Right cardiac atrium (tissue), 5 donors: ENCODE results near the gene KCNA3. TPM values are rescaled to one million over a fixed set of nuclear protein-coding genes. Genes with fewer than 3 reads are reported as not detected.

Source experiments
- ATAC-seq, 2 donors: fragments of 200-7000 bp; cut with Tn5 transposase; one replicate each; pipeline versions ENCODE4 v1.8.0 to v1.9.1; 2020; ENCODE audit warnings: moderate library complexity in 2 of 2, mild to moderate bottlenecking in 1 of 2
- DNase-seq, 3 donors: peaks; one replicate each; pipeline ENCODE4 v3.0.0-alpha.2; 2020
- H3K27ac ChIP-seq: one replicate; pipeline ENCODE4 v1.5.1; 2013; ENCODE audit warnings: mild to moderate bottlenecking, low read length, control low read depth, moderate library complexity
- H3K27me3 ChIP-seq: one replicate; pipeline ENCODE4 v1.6.1; 2013; ENCODE audit not compliant: control insufficient read depth, insufficient read depth
- H3K4me1 ChIP-seq: one replicate; pipeline ENCODE4 v1.6.1; 2013; ENCODE audit warnings: low read length; ENCODE audit not compliant: control insufficient read depth, insufficient read depth
- H3K4me3 ChIP-seq: one replicate; pipeline ENCODE4 v1.5.1; 2013; ENCODE audit warnings: low read length, control low read depth
- H3K9me3 ChIP-seq: one replicate; pipeline ENCODE4 v1.6.1; 2013; ENCODE audit warnings: low read length; ENCODE audit not compliant: control insufficient read depth
- WGBS: extraction: QIAGEN DNeasy Blood & Tissue Kit; methylation state at CpG from one replicate; pipeline ENCODE4 v1.1.7; 2013; 5-methylcytosine and 5-hydroxymethylcytosine counted together
- intact Hi-C, 4 donors: fragments of 100-400 bp; cut with DNase I; formaldehyde crosslinking; loops; one replicate each; pipeline versions ENCODE4 v1.11.0 to v1.14.0; 2022 to 2023
- polyA plus RNA-seq: library from polyadenylated mRNA; stranded (reverse); fragments of 200-250 nt; gene quantifications from one replicate; pipeline ENCODE4 v1.2.3, GENCODE V29; 2013
- total RNA-seq, 4 donors: library from RNA; stranded (reverse); fragmentation: NEBNext Ultra II Directional; extraction: Animal tissue kit (Norgen Biotek cat#: 25700); gene quantifications; one replicate each; pipeline ENCODE4 v1.2.1, GENCODE V29; 2021
- donor health status: healthy with polysubstance abuse.
- donor health status: DM: no; HTN: yes; CAD: no.
- donor health status: DM: no; HTN: no; CAD: no.
- donor health status: DM: no; HTN: yes; CAD: no; lungs with severe emphysema.
- donor health status: DM: yes; HTN: yes; CAD: no.

Gene KCNA3
- total and polyA plus RNA-seq, 5 donors: 0.20 to 2.0 (median 0.56) TPM

DNA sequence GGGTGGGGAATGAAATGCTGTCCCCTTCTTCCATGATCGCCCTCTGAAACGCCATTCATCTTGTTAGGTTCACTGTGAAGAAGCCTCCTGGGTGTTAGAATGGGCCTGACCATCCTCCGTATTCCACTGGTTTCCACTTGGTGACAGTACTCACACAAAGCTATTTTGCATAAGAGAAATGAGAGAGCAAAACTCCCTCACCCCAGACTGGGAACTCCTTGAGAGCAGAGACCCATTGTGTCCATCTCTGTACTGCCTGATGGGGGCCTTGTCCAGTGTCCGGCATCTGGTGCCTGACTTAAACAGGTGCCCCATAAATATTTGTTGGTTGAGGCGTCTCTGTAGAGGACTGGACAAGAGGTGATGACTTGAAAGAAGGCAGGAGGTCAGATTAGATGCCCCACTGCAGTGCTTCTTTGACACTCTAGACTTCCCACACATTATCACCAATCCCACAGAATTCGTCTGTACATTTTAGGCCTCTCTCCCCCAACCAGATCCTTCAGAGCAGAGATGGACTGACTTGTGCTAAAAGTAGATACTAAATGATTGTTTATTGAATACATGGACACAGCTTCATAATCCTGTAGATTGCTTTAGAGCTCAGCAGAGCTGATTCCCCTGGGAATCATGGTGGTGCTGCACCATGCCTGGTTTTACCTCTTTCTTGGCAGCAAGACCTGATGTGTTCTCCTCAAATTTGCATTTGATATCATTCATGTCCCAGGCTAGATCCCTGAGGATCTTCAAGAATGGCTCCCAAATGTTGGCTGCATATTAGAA, 46.2 kb downstream of the KCNA3 start:
- intact Hi-C loops: loop anchor here in 1 of 4 donors (2.0 kb wide), 1 partner anchor 140 kb away; no protein-coding TSS in a partner anchor
- Histone ChIP-seq H3K4me1 (no peaks in the 10 kb centered on the region), H3K27ac (no peak overlapping the region), H3K4me3 (no peak overlapping the region), H3K9me3 (no peaks in the 10 kb centered on the region), H3K27me3 (no peaks in the 10 kb centered on the region)
- ATAC-seq (no peak), DNase-seq (no peak)
- 68% methylated on average over 6 of the region's 6 CpGs for WGBS

GRCh38 chr1:110627764-110628163, 47.0 kb downstream of the KCNA3 start:
- intact Hi-C loops: loop anchor here in 1 of 4 donors (2.0 kb wide), 1 partner anchor 141 kb away; no protein-coding TSS in a partner anchor
- ATAC-seq (no peak), DNase-seq (no peak)
- Histone ChIP-seq H3K27me3 (no peaks in the 10 kb centered on the region), H3K9me3 (no peaks in the 10 kb centered on the region), H3K27ac (no peak overlapping the region), H3K4me3 (no peak overlapping the region), H3K4me1 (no peaks in the 10 kb centered on the region)
- 85% methylated on average over 2 of the region's 2 CpGs for WGBS

DNA sequence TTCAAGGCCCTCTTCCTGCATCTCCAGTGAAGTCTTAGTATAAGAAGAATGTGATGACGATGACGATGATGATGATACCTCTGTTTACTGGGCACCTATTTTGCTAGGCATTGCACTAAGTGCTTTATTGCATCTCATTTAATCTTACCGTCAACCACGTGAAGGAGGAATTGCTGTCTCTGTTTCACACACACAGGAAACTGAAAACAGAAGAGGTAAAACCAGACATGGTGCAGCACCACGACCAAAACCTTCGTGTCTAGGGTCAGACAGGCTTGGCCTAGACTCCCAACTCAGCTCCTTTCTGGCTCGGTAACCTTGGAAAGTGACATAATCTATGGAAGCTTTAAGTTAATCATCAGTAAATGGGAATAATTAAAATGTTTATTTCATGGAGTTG, 47.9 kb downstream of the KCNA3 start:
- intact Hi-C loops: no loop called here
- no peak for ATAC-seq

More for the DNA sequence above, 47.9 kb downstream of the KCNA3 start:
- 71% methylated on average over 7 of the region's 7 CpGs for WGBS
- Histone ChIP-seq H3K9me3 (no peaks in the 10 kb centered on the region), H3K27me3 (no peaks in the 10 kb centered on the region), H3K4me3 (no peak overlapping the region), H3K27ac (no peak overlapping the region), H3K4me1 (no peaks in the 10 kb centered on the region)
- no peak for DNase-seq

Other genes starting within 250 kb of the KCNA3 start
- 1 to 10 TPM in 1 of 4 donors, under 1 TPM in 1, not detected in 2; 0.93 to 1.3 TPM for gene PROK1, start 223.8 kb downstream of the KCNA3 start, total RNA-seq
- 2.6 TPM for gene PROK1, start 223.8 kb downstream of the KCNA3 start, polyA plus RNA-seq
- gene KCNA10, start 155.8 kb downstream of the KCNA3 start, total RNA-seq: not detected
- not detected for gene KCNA10, start 155.8 kb downstream of the KCNA3 start, polyA plus RNA-seq
- 1 to 10 TPM in 2 of 4 donors, under 1 TPM in 2; 0.50 to 1.5 (median 1.0) TPM for gene KCNA2, start 68.6 kb downstream of the KCNA3 start, total RNA-seq
- gene KCNA2, start 68.6 kb downstream of the KCNA3 start, polyA plus RNA-seq: 0.48 TPM
- 10 to 100 TPM; 11.9 to 24.4 (median 15.9) TPM for gene CD53, start 198.2 kb upstream of the KCNA3 start, total RNA-seq
- gene CD53, start 198.2 kb upstream of the KCNA3 start, polyA plus RNA-seq: 7.1 TPM